Loucy (cell line): Measurements from ENCODE around the gene PHF21B.

Experiments used
- H2AFZ ChIP-seq: fragments of 200-600 bp; sonication (generic); 2 replicates; pipeline ENCODE4 v1.6.0; 2016; ENCODE audit warnings: antibody characterized with exemption, mild to moderate bottlenecking, low read length, moderate library complexity
- H3F3A ChIP-seq: fragments of 200-600 bp; 2 replicates; pipeline ENCODE4 v1.6.0; 2016; ENCODE audit warnings: antibody characterized with exemption, low read depth, mild to moderate bottlenecking
- H3K27me3 ChIP-seq: fragments of 200-600 bp; sonication (generic); 2 replicates; pipeline ENCODE4 v1.6.1; 2014; ENCODE audit warnings: low read length, mild to moderate bottlenecking; ENCODE audit not compliant: insufficient read depth, poor library complexity, severe bottlenecking
- H3K36me3 ChIP-seq: fragments of 200-600 bp; sonication (generic); 2 replicates; pipeline ENCODE4 v1.6.1; 2016; ENCODE audit warnings: low read length; ENCODE audit not compliant: insufficient read depth
- H3K4me1 ChIP-seq: fragments of 200-600 bp; sonication (generic); 2 replicates; pipeline ENCODE4 v1.5.1; 2014; ENCODE audit warnings: low read length, mild to moderate bottlenecking; ENCODE audit not compliant: insufficient read depth, poor library complexity, severe bottlenecking
- H3K4me2 ChIP-seq: fragments of 200-600 bp; sonication (generic); 2 replicates; pipeline ENCODE4 v1.6.0; 2014; ENCODE audit warnings: antibody characterized with exemption, low read length, low read depth, mild to moderate bottlenecking; ENCODE audit not compliant: poor library complexity, severe bottlenecking
- H3K4me3 ChIP-seq: fragments of 200-600 bp; sonication (generic); 2 replicates; pipeline ENCODE4 v1.5.1; 2014; ENCODE audit warnings: low read length, mild to moderate bottlenecking, mixed read lengths; ENCODE audit not compliant: poor library complexity, severe bottlenecking
- H3K79me2 ChIP-seq: fragments of 200-600 bp; sonication (generic); 2 replicates; pipeline ENCODE4 v1.6.1; 2014; ENCODE audit warnings: low read length; ENCODE audit not compliant: insufficient read depth
- H3K9ac ChIP-seq: fragments of 200-600 bp; sonication (generic); 2 replicates; pipeline ENCODE4 v1.6.0; 2014; ENCODE audit warnings: mild to moderate bottlenecking, low read depth, low read length, moderate library complexity; ENCODE audit not compliant: poor library complexity, severe bottlenecking
- H3K9me2 ChIP-seq: fragments of 200-600 bp; sonication (generic); replicated peaks from 2 replicates; pipeline ENCODE4 v1.6.1; 2016; ENCODE audit warnings: low read depth, low read length, mixed read lengths
- H3K9me3 ChIP-seq: fragments of 200-600 bp; sonication (generic); 2 replicates; pipeline ENCODE4 v1.6.1; 2014; ENCODE audit warnings: mild to moderate bottlenecking, antibody characterized with exemption, low read length, low read depth; ENCODE audit not compliant: insufficient read depth
- H4K20me1 ChIP-seq: fragments of 200-600 bp; sonication (generic); 2 replicates; pipeline ENCODE4 v1.6.0; 2014; ENCODE audit warnings: antibody characterized with exemption, low read length, mild to moderate bottlenecking; ENCODE audit not compliant: insufficient read depth, poor library complexity, severe bottlenecking
- CTCF ChIP-seq: fragments of 200-600 bp; sonication (generic); conservative IDR thresholded peaks from 2 replicates; pipeline ENCODE4 v1.5.1; 2014; ENCODE audit warnings: mild to moderate bottlenecking, antibody characterized with exemption, low read length
- EZH2phosphoT487 ChIP-seq: fragments of 200-600 bp; IDR thresholded peaks from 2 replicates; pipeline ENCODE4 v1.6.1; 2018; ENCODE audit warnings: antibody characterized with exemption, mild to moderate bottlenecking, moderate library complexity, borderline replicate concordance

The PHF21B gene

GRCh38 chr22:44941207-44941606 is 68.6 kb downstream of the PHF21B start:
- H3K4me2 ChIP-seq = no peak overlapping the region
- H3K27me3 ChIP-seq = no peaks in the 10 kb centered on the region
- no peaks in the 10 kb centered on the region for H3K79me2 ChIP-seq
- no peak overlapping the region for H3K9ac ChIP-seq
- no peaks in the 10 kb centered on the region for H3K36me3 ChIP-seq
- TF ChIP-seq EZH2phosphoT487 (no peak), CTCF (no peak)
- H3K9me2 ChIP-seq = no peaks in the 10 kb centered on the region
- H3K9me3 ChIP-seq = no peaks in the 10 kb centered on the region
- no peaks in the 10 kb centered on the region for H4K20me1 ChIP-seq
- no peaks in the 10 kb centered on the region for H3F3A ChIP-seq
- no peak overlapping the region for H3K4me3 ChIP-seq
- H2AFZ ChIP-seq = no peak overlapping the region
- no peaks in the 10 kb centered on the region for H3K4me1 ChIP-seq

DNA sequence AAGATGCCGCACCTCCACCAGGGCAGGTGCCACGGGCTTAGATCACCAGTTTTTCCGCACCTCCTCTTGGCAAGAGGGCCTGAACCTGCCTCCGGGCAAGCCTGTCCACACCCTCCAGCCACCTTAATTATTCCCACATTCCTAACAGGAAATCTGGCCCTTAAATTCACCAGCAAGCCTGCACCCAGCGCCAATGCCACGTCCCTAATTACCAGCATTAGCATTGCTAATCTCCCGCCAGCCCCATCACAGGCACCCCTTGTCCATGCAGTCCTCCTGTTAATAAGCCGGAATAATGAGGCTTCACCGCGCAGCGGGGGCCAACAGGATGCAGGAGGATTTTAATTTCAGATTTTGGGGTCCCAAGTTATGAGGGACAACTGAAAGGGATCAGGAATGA is 69.7 kb downstream of the PHF21B start:
- no peaks in the 10 kb centered on the region for H4K20me1 ChIP-seq
- no peak overlapping the region for H3K4me3 ChIP-seq
- no peaks in the 10 kb centered on the region for H3K9me2 ChIP-seq
- H3K9me3 ChIP-seq = no peaks in the 10 kb centered on the region
- no peaks in the 10 kb centered on the region for H3K27me3 ChIP-seq
- H2AFZ ChIP-seq = no peak overlapping the region
- no peaks in the 10 kb centered on the region for H3F3A ChIP-seq
- no peak for TF ChIP-seq EZH2phosphoT487
- TF ChIP-seq CTCF = no peak
- H3K79me2 ChIP-seq = no peaks in the 10 kb centered on the region
- no peak overlapping the region for H3K9ac ChIP-seq
- H3K4me1 ChIP-seq = no peaks in the 10 kb centered on the region
- H3K4me2 ChIP-seq = no peak overlapping the region
- H3K36me3 ChIP-seq = no peaks in the 10 kb centered on the region

- H3K36me3 ChIP-seq = no peaks in the 10 kb centered on the region
- H3K9me2 ChIP-seq = no peaks in the 10 kb centered on the region
- H3K4me1 ChIP-seq = no peaks in the 10 kb centered on the region
- no peak overlapping the region for H2AFZ ChIP-seq
- H3K27me3 ChIP-seq = no peaks in the 10 kb centered on the region
- H4K20me1 ChIP-seq = no peaks in the 10 kb centered on the region
- no peak overlapping the region for H3K4me2 ChIP-seq
- no peak overlapping the region for H3K9ac ChIP-seq
- no peaks in the 10 kb centered on the region for H3K79me2 ChIP-seq
- no peaks in the 10 kb centered on the region for H3F3A ChIP-seq
- TF ChIP-seq EZH2phosphoT487 (no peak), CTCF (no peak)
- no peaks in the 10 kb centered on the region for H3K9me3 ChIP-seq
- H3K4me3 ChIP-seq = no peak overlapping the region
Observed at GRCh38 chr22:44939451-44939850, 70.4 kb downstream of the PHF21B start.
